SH-SY5Y (cell line): ENCODE results near the gene A4GALT.

Experiments
- GATA2 ChIP-seq: IDR thresholded peaks from 2 replicates; pipeline ENCODE4 v1.6.1; 2011; ENCODE audit warnings: mild to moderate bottlenecking, low read depth, low read length
- GATA3 ChIP-seq: IDR thresholded peaks from 2 replicates; pipeline ENCODE4 v1.6.1; 2011; ENCODE audit warnings: low read depth, mild to moderate bottlenecking, low read length, moderate library complexity

DNA sequence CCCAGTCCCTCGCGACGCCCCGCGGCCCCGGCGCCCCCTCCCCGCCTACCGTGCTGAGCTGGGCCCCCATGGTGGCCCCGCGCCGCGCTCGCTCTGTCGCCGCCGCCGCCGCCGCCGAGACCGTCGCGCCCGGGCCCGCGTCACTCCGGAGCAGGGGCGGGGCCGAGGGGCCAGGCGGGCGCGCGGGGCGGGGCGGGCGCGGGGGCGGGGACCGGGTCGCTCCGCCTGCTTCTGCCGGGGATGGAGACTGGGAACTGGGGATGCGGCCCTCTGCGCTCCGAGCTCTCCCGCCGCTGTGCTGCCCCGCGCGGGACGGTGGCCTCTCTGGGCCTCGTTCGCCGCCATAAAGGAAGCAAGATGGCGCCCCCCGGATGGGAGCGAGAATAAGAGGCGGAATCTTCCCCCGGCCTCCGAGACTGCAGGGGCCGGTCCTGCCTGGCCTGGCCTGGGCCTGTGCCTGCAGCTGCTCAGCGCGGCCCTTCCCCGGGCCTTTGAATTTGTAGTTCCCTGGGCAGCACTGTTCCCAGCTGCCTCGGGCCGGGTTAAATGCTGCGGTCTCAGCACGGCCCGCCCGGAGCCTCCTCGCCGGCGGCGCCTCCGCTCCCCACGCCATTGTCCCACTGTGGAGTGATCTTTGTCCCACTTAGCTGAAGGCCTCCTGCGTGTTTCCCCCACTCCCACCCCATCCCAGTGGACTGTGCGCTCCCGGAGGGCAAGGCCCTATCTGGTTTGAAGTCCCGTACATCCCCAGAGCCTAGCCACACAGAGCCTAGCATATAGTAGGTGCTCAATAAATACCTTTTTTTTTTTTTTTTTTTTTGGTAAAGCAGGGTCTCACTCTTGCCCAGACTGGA, 71.2 kb downstream of the A4GALT start, which contains the start of gene CYB5R3:
- no peak for TF ChIP-seq GATA2
- TF ChIP-seq GATA3, result no peak
